CD8-positive, alpha-beta memory T cell (primary cell): ENCODE data around the gene TRIP12. TPM values are rescaled to one million over a fixed set of nuclear protein-coding genes. Genes with fewer than 3 reads are reported as not detected.
"Not testable (repeated sequence)": the region's sequence is repeated elsewhere in the genome, so short reads cannot be mapped to it uniquely, and the experiment has no call there.

Experiments
- CTCF ChIA-PET: fragments of 350-600 bp; sonication (Branson Sonifier 250); formaldehyde crosslinking; loops from one replicate; lab custom pipeline; 2021; ENCODE audit warnings: antibody characterized with exemption; lab: Charles Lee
- POLR2A ChIA-PET: fragments of 350-600 bp; sonication (Branson Sonifier 250); formaldehyde crosslinking; loops from one replicate; lab custom pipeline; 2021; ENCODE audit warnings: antibody characterized with exemption; lab: Charles Lee
- DNase-seq, 5 donors: peaks; one replicate each; pipeline versions ENCODE4 v3.0.0 to v3.0.0-alpha.2; 2020 to 2022; ENCODE audit warnings: mixed read lengths in 1 of 5
- H3K27ac ChIP-seq: one replicate; pipeline ENCODE4 v1.7.0; 2013; ENCODE audit warnings: low read depth, mild to moderate bottlenecking, low read length, moderate library complexity
- H3K27me3 ChIP-seq: 2 replicates; pipeline ENCODE4 v1.7.0; 2013; ENCODE audit warnings: low read length, mild to moderate bottlenecking; ENCODE audit not compliant: insufficient read depth, poor library complexity, severe bottlenecking
- H3K36me3 ChIP-seq: 2 replicates; pipeline ENCODE4 v1.7.0; 2013; ENCODE audit warnings: mild to moderate bottlenecking, low read length, moderate library complexity; ENCODE audit not compliant: insufficient read depth
- H3K4me1 ChIP-seq: 2 replicates; pipeline ENCODE4 v1.7.0; 2013; ENCODE audit warnings: mild to moderate bottlenecking, low read length, moderate library complexity; ENCODE audit not compliant: insufficient read depth
- H3K4me3 ChIP-seq: 2 replicates; pipeline ENCODE4 v1.7.0; 2013; ENCODE audit warnings: mild to moderate bottlenecking, low read length
- H3K9me3 ChIP-seq: 2 replicates; pipeline ENCODE4 v1.7.0; 2013; ENCODE audit warnings: mild to moderate bottlenecking, low read length
- H3K27ac Mint-ChIP-seq, 8 donors: one replicate each; pipeline ENCODE4 v1.8.0; 2020 to 2021; ENCODE audit warnings: mixed read lengths in 8 of 8, mild to moderate bottlenecking in 6 of 8, inconsistent platforms in 3 of 8, moderate library complexity in 3 of 8
- H3K27me3 Mint-ChIP-seq, 2 donors: one replicate each; pipeline ENCODE4 v1.8.0; 2020 to 2021; ENCODE audit warnings: mixed read lengths in 2 of 2, mild to moderate bottlenecking in 1 of 2, moderate library complexity in 1 of 2
- H3K36me3 Mint-ChIP-seq, 3 donors: one replicate each; pipeline ENCODE4 v1.8.0; 2020 to 2021; ENCODE audit warnings: mixed read lengths in 3 of 3, inconsistent platforms in 1 of 3, mild to moderate bottlenecking in 1 of 3
- H3K4me1 Mint-ChIP-seq, 3 donors: one replicate each; pipeline ENCODE4 v1.8.0; 2020 to 2021; ENCODE audit warnings: mixed read lengths in 3 of 3, inconsistent platforms in 1 of 3, mild to moderate bottlenecking in 1 of 3
- H3K4me3 Mint-ChIP-seq, 7 donors: one replicate each; pipeline ENCODE4 v1.8.0; 2020 to 2021; ENCODE audit warnings: mixed read lengths in 7 of 7, mild to moderate bottlenecking in 6 of 7, moderate library complexity in 4 of 7, inconsistent platforms in 2 of 7
- H3K9me3 Mint-ChIP-seq, 5 donors: one replicate each; pipeline ENCODE4 v1.8.0; 2020 to 2022; ENCODE audit warnings: mixed read lengths in 5 of 5, mild to moderate bottlenecking in 3 of 5, moderate library complexity in 2 of 5, inconsistent platforms in 1 of 5
- polyA plus RNA-seq: library from polyadenylated mRNA; unstranded; fragments of 300-500 nt; fragmentation: Illumina TruSeq; gene quantifications from one replicate; pipeline ENCODE4 v1.2.3, GENCODE V29; 2021
- total RNA-seq, 2 experiments: library from RNA; stranded (reverse); gene quantifications; one replicate each; pipeline ENCODE4 v1.2.3, GENCODE V29; 2021

TRIP12 gene
- total and polyA plus RNA-seq, 3 experiments from 2014 or later = 42.0 to 269 (median 263) TPM

DNA sequence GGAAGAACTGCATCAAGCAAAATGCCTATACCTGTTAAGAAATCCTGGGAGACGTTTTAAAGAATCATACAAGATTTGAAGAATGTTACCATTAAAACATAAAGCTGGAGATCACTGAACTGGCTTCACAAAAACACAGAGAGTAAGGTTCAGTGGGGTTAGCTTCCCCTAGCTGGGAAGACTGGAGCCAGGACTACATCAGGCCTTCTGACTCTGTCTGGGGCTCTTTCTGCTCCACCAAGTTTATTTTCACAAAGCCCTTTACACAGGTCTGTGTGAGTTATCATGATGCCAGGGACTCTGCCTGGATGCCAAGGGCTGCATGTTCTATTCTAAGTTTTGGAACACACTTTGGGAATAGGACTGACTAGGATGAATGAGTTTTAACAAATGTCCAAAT lies 160.1 kb downstream of the TRIP12 start:
- no peak for DNase-seq
- POLR2A ChIA-PET = no interaction called here
- Histone ChIP-seq H3K36me3 (peaks cover 9% of the 10 kb centered on the region), H3K27ac (no peak overlapping the region), H3K9me3 (no peaks in the 10 kb centered on the region), H3K27me3 (no peaks in the 10 kb centered on the region), H3K4me3 (no peak overlapping the region), H3K4me1 (no peaks in the 10 kb centered on the region)
- Mint-ChIP-seq H3K36me3 (peaks cover 6 to 33% (median 9%) of the 10 kb centered on the region in 3 donors), H3K4me3 (no peak overlapping the region), H3K27me3 (no peaks in the 10 kb centered on the region), H3K4me1 (no peaks in the 10 kb centered on the region), H3K9me3 (no peaks in the 10 kb centered on the region), H3K27ac (peak overlapping the region in 1 of 8 donors; percentile 53)
- CTCF ChIA-PET = no interaction called here

GRCh38 chr2:229757462-229757861 lies 164.3 kb downstream of the TRIP12 start:
- DNase-seq, H3K9me3 ChIP-seq, H3K4me3 ChIP-seq, H3K4me1 Mint-ChIP-seq, POLR2A ChIA-PET, H3K27ac ChIP-seq, H3K27me3 ChIP-seq, H3K4me1 ChIP-seq, H3K36me3 ChIP-seq, H3K27ac Mint-ChIP-seq, H3K9me3 Mint-ChIP-seq, H3K4me3 Mint-ChIP-seq, H3K27me3 Mint-ChIP-seq, H3K36me3 Mint-ChIP-seq, CTCF ChIA-PET: not testable (repeated sequence)

GRCh38 chr2:229752970-229753729 lies 168.7 kb downstream of the TRIP12 start:
- POLR2A ChIA-PET = no interaction called here
- CTCF ChIA-PET = no interaction called here
- Mint-ChIP-seq H3K27ac (no peak overlapping the region), H3K4me3 (no peak overlapping the region), H3K27me3 (no peaks in the 10 kb centered on the region), H3K36me3 (peaks cover 0 to 10% (median 2%) of the 10 kb centered on the region in 3 donors), H3K4me1 (no peaks in the 10 kb centered on the region), H3K9me3 (no peaks in the 10 kb centered on the region)
- no peak overlapping the region for H3K4me3 ChIP-seq
- H3K4me1 ChIP-seq = no peaks in the 10 kb centered on the region
- no peak for DNase-seq
- no peaks in the 10 kb centered on the region for H3K27me3 ChIP-seq
- H3K9me3 ChIP-seq = no peaks in the 10 kb centered on the region
- H3K27ac ChIP-seq = no peak overlapping the region
- H3K36me3 ChIP-seq = no peaks in the 10 kb centered on the region

DNA sequence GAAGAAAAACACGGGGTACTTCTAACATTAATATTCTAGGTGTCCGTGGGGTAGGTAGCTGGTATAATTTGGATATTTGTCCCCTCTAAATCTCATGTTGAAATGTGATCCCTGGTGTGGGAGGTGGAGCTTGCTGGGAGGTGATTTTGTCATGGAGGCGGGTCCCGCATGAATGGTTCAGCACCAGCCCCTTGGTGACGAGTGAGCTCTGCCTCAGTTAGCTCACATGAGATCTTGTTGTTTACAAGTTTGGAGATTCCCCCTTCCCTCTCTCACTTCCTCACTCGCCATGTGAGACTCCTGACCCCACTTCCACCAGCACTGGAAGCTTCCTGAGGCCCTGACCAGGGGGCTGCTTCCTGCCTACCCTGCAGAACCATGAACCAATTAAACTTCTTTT lies 172.0 kb downstream of the TRIP12 start:
- Mint-ChIP-seq H3K27ac (no peak overlapping the region), H3K9me3 (peaks cover 0 to 4% (median 0%) of the 10 kb centered on the region in 5 donors), H3K4me3 (no peak overlapping the region), H3K36me3 (peaks cover 0 to 4% (median 2%) of the 10 kb centered on the region in 3 donors), H3K4me1 (no peaks in the 10 kb centered on the region), H3K27me3 (peaks cover 0 to 9% of the 10 kb centered on the region in 2 donors)
- ChIA-PET POLR2A (interaction anchor here (0.6 kb wide), 1 partner anchor 15 kb away, joined by 3 read pairs; no protein-coding TSS in a partner anchor), CTCF (no interaction called here)
- no peaks in the 10 kb centered on the region for H3K9me3 ChIP-seq
- no peak overlapping the region for H3K27ac ChIP-seq
- no peaks in the 10 kb centered on the region for H3K27me3 ChIP-seq
- DNase-seq = no peak
- no peak overlapping the region for H3K4me3 ChIP-seq
- no peaks in the 10 kb centered on the region for H3K4me1 ChIP-seq
- H3K36me3 ChIP-seq = no peaks in the 10 kb centered on the region

GRCh38 chr2:229748950-229749349 lies 172.9 kb downstream of the TRIP12 start:
- H3K27me3 Mint-ChIP-seq = peaks cover 0 to 13% of the 10 kb centered on the region in 2 donors
- peaks cover 0 to 3% (median 2%) of the 10 kb centered on the region in 3 donors for H3K36me3 Mint-ChIP-seq
- CTCF ChIA-PET = no interaction called here

GRCh38 chr2:229742691-229743090 lies 179.1 kb downstream of the TRIP12 start:
- H3K4me1 ChIP-seq, H3K27ac ChIP-seq, H3K4me1 Mint-ChIP-seq, H3K36me3 ChIP-seq, H3K4me3 Mint-ChIP-seq, CTCF ChIA-PET, H3K4me3 ChIP-seq, H3K27ac Mint-ChIP-seq, H3K27me3 ChIP-seq, DNase-seq, POLR2A ChIA-PET, H3K9me3 ChIP-seq: not testable (repeated sequence)
- peaks cover 0 to 13% of the 10 kb centered on the region in 2 donors for H3K27me3 Mint-ChIP-seq
- peaks cover 0 to 16% (median 2%) of the 10 kb centered on the region in 3 donors for H3K36me3 Mint-ChIP-seq
- H3K9me3 Mint-ChIP-seq = peaks cover 10 to 23% (median 18%) of the 10 kb centered on the region in 5 donors

More at GRCh38 chr2:229748950-229749349, 172.9 kb downstream of the TRIP12 start:
- H3K4me1 Mint-ChIP-seq = no peaks in the 10 kb centered on the region
- Histone ChIP-seq H3K27ac (no peak overlapping the region), H3K27me3 (no peaks in the 10 kb centered on the region), H3K4me3 (no peak overlapping the region), H3K36me3 (no peaks in the 10 kb centered on the region), H3K9me3 (no peaks in the 10 kb centered on the region), H3K4me1 (no peaks in the 10 kb centered on the region)
- POLR2A ChIA-PET = no interaction called here
- no peak for DNase-seq
- H3K27ac Mint-ChIP-seq = no peak overlapping the region
- no peak overlapping the region for H3K4me3 Mint-ChIP-seq
- peaks cover 0 to 4% (median 0%) of the 10 kb centered on the region in 5 donors for H3K9me3 Mint-ChIP-seq

DNA sequence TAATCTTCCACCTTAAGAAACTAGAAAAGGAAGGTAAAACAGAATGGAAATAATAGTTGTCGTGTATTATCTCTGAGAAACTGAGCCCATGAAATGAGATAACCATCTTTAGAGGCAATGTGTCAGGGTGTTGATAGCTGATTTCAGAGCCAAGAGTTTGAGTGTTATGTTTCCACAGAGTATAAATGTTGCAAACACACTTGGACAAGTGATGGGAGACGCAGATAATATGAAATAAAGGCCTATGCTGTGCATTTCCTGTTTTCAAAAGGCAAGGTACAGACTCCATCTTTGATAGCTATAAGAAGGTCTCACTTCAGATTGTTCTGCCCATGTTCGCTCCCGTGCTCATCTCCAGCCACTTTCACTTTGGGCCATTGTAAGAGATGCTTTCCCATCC lies 181.5 kb downstream of the TRIP12 start:
- Histone ChIP-seq H3K9me3 (peaks cover 5% of the 10 kb centered on the region), H3K36me3 (no peaks in the 10 kb centered on the region), H3K27ac (no peak overlapping the region), H3K27me3 (no peaks in the 10 kb centered on the region), H3K4me1 (no peaks in the 10 kb centered on the region), H3K4me3 (no peak overlapping the region)
- H3K27ac Mint-ChIP-seq = no peak overlapping the region
- no peaks in the 10 kb centered on the region for H3K4me1 Mint-ChIP-seq
- CTCF ChIA-PET = no interaction called here
- H3K9me3 Mint-ChIP-seq = peaks cover 21 to 33% (median 25%) of the 10 kb centered on the region in 5 donors
- DNase-seq = no peak
- POLR2A ChIA-PET = no interaction called here
- H3K27me3 Mint-ChIP-seq = peaks cover 0 to 7% of the 10 kb centered on the region in 2 donors
- peaks cover 0 to 21% (median 4%) of the 10 kb centered on the region in 3 donors for H3K36me3 Mint-ChIP-seq
- no peak overlapping the region for H3K4me3 Mint-ChIP-seq

DNA sequence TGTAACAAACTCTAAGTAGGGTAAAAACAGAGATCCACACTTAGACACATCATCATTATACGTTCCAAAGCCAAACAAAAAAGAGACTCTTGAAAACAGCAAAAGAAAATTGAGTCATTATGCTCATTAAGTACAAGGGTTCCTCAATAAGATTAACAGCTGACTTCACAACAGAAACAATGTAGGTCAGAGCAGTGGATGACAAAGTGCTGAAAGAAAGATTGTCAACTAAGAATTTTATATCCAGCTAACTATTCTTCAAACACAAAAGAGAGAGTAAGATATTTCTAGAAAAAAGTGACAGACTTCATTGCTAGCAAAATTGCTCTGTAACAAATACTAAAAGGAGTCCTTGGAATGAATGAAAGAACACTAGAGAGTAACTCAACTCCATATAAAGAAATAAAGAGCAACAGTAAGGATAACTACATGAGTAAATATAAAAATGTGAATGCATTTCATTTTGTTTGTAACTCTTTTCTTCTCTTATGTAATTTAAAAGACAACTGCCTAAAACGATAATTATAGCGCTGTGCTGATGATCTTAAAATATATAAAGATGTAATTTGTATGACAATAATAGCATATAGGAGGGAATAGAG lies 183.7 kb downstream of the TRIP12 start:
- Mint-ChIP-seq H3K27ac (no peak overlapping the region), H3K9me3 (peaks cover 21 to 30% (median 25%) of the 10 kb centered on the region in 5 donors), H3K4me3 (no peak overlapping the region), H3K27me3 (peaks cover 0 to 2% of the 10 kb centered on the region in 2 donors), H3K36me3 (peaks cover 0 to 21% (median 4%) of the 10 kb centered on the region in 3 donors), H3K4me1 (no peaks in the 10 kb centered on the region)
- H3K27me3 ChIP-seq = no peaks in the 10 kb centered on the region
- DNase-seq = no peak
- H3K4me3 ChIP-seq = no peak overlapping the region
- CTCF ChIA-PET = no interaction called here
- H3K9me3 ChIP-seq = peaks cover 5% of the 10 kb centered on the region
- no peaks in the 10 kb centered on the region for H3K4me1 ChIP-seq
- no peak overlapping the region for H3K27ac ChIP-seq
- H3K36me3 ChIP-seq = no peaks in the 10 kb centered on the region
- POLR2A ChIA-PET = no interaction called here
